ENCODE results near the gene CALML3.

CALML3 gene

GRCh38 chr10:5508161-5508604 lies 16.6 kb upstream of the CALML3 start:
- no peak for DNase-seq

DNA sequence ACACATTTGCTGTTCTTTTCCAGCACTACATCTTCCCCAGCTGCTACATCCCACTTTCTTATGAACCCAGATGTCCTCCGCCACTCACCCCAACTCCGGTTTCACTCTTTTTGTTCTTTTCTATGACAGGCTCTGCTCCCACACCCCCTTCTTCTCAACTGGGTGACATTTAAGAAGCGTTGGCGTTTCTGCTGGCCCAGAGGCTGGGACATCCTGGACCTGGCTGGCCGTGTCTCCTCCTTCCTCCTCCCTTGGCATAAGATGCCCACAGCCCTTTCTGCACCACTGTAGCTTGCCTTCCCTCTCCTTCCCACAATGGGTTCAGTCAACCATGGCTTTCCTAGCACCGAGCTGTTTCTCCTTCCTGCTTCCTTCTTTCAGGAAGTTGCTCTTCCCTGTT lies 16.0 kb upstream of the CALML3 start:
- DNase-seq = no peak

- no peak for DNase-seq
These were observed 15.5 kb upstream of the CALML3 start for GRCh38 chr10:5509236-5509635.

DNA sequence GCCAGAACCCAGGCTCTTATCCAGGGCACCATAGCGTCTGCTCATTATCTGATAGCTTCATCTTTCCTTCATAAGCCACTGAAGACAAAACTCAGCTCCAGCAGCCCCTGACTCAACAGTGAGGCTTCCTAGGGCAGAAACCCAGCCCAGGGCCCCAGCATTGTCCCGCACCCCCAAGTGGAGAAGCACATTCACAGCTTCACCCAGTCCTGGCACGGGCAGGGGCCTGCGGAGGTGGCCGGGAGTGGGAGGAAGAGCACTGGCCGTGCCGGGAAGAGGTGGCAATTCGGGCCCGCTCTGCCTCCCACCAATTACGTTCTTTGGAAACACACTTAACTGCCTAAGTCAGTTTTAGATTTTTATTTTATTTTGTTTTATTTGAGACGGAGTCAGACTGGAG lies 15.1 kb upstream of the CALML3 start:
- DNase-seq = no peak

DNA sequence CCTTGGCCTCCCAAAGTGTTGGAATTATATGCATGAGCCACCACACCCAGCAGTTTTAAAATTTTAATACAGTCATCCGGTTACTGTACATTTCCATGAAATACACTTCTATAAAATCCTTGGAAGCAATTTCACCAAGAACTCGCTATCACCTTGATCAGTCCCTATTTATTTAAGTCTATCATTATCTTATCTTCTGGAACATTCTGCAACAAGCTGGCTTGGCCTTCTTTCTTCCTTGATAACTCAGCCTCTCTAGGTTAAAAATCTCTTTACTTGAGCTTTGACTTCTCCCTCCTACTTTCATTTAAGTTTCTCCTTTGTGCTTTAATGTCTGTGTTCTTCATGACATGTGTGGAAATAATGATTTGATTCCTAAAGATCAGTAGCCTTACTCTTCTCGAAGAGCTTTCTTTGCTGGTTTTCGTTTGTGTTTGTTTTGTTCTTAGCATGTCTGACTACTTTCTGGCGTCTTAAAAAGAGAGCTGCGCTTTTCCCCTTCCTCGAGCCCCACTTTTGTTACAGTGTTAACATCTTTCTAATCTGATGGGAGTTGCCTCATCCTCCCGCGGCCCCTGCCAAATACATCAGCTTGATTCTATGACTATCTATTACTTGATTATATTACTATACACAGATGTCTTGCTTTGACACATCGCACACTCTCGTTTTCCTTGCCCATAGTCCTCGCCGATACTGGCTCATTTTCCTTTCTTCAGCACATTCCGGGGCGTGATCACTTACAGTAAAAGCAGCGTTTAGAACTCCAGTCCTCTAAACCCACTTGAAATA lies 14.3 kb upstream of the CALML3 start:
- no peak for DNase-seq

DNA sequence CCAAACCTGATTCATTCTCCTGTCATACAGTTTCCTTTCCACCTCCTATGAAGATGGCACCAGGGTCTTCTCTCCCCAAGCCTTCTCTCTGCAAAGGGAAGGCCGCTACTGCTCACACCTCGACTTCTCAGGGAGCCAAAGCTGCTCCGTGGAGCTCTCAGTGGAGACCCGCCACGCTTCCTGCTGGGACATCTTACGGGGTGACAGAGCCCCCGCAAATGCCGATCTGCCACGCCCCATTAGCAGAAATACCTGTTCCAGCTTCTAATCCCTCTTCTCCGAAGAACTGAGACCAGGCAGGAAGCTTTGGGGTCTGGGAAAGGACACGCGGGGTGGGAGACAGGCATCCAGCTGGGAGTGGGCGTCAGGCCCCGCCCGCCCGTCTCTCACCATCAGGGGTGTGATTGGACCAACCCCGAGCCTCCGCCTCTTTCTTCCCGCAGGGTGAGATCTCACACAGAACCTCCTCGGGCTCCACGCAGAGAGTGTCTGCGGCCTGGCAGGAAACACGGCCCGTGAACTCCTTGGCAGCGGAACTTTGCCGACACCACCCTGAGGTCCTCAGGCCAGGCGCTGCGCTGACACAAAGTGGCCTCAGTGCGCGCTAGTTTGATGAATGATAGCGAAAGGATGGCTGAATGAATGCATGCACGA lies 13.4 kb upstream of the CALML3 start:
- DNase-seq = no peak

GRCh38 chr10:5511885-5512280 lies 12.9 kb upstream of the CALML3 start:
- no peak for DNase-seq

- DNase-seq = no peak
These were observed 12.4 kb upstream of the CALML3 start for GRCh38 chr10:5512331-5512730.

- DNase-seq = no peak
These were observed 11.7 kb upstream of the CALML3 start for GRCh38 chr10:5512881-5513612.

DNA sequence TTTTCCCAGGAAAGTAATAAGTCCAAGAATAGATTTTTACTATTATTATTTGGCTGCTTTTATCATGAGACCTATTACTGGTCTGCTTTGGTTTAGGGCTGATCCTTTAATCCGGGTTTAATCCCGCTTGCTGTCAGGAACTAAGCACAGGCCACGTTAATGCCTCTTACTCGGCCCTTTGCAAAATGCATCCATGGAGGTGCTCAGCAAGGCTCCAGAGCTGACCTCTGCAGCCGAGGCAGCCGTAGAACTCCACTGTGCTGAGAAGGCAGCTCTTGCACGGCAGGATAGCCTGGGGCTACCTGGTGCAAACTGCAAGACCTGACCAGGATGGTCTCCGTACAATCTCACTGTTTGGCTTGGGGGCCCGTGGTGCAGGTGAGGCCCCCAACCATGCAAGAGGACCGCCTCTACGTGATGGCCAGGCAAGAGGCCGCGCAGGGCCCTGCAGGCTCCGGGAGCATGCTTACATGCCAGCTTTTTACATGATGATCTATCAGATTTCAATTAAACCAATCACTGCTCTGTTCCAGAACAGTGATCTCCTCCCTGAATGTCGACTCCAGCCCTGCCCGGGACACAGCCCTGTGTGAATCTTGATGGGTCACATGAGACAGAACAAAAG lies 10.4 kb upstream of the CALML3 start:
- no peak for DNase-seq

DNA sequence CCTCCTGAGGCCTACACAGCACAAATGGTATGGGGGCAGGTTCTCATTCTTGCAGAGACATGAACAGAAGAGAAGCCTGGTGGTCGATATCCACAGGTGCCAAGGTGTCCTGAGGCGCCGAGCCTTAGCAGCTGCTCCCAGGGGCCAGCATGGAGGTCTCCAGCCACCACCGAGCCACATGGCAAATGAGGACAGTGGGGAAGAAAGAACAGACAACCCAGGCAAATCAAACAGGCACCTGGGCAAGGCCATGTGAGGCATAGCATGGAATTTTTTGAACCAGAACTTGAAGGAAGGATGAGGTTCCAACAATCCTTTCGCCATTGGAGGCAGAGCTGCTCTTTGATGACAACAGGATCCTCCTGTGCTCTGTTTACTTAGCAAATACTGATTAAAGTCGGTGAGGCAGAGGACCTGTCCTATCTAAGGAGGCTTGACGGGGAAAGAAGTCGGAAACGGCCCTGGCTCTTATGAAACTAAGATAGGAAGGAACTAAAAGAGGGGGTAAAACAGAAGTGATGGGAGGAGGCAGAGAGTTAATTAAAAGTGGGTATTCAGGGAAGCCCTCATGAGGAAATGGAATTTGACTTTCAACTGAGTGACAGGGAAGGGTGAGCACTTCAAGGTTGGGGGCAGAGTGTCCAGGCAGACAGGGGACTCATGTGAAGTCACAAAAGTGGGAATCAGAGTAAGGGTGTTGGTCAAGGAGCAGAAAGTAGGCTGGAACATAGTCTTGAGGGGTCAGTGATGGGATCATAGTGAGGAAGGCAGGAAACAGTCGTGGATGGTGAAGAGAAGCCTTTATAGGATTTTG lies 8.6 kb upstream of the CALML3 start:
- DNase-seq = no peak

- no peak for DNase-seq
These were observed 7.2 kb upstream of the CALML3 start for GRCh38 chr10:5517546-5517945.

GRCh38 chr10:5518143-5518542 lies 6.6 kb upstream of the CALML3 start:
- no peak for DNase-seq

DNA sequence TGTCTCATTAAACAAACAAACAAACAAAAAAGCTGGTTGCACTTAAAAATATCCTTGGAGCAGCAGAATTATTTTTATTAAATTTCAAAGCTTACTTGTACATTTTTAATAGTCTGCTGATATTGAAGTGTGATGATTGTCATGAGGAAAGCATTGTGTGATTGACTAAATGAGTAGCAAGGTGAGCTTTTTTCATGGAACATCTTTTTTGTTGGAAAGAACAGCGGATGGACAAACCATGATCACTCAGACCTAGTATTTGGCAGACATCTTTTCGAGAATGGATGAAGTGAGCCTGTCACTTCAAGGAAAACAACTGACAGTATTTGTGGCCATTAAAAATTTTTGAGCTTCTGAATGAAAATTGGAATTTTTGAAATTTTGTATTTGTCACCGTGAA lies 5.7 kb upstream of the CALML3 start:
- no peak for DNase-seq

DNA sequence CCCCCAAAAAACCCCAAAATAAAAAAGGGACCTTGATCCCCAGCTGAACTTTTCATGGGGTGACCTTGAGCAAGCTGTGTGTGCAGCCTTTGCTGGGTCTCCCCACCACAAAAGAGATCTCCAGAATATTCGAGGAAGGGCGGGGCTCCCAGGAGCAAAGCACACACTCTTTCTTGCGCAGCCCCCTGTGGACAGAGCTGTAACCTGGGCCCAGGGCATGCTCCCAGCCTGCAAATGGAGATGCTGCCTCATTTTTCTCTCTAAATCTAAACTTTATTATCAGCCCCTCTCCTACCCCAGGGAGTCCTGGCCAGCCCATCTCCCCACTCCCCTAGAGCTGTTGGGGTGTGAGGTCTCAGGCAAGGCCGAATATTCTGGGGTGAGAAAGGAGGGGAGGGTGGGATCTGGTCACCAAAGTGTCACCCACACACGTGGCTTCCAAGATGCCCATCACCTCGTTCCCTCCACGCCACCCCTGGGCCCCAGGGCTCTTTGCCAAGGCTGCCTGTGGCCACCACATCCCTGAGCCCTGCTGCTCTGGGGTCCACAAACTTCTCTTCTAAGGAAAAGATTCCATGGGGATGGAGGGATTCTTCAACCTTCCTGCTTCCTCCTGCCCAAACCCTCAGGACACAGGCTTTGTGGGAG lies 1.7 kb upstream of the CALML3 start:
- no peak for DNase-seq

- DNase-seq = no peak
These were observed 776 bp upstream of the CALML3 start for GRCh38 chr10:5523796-5524574.

DNA sequence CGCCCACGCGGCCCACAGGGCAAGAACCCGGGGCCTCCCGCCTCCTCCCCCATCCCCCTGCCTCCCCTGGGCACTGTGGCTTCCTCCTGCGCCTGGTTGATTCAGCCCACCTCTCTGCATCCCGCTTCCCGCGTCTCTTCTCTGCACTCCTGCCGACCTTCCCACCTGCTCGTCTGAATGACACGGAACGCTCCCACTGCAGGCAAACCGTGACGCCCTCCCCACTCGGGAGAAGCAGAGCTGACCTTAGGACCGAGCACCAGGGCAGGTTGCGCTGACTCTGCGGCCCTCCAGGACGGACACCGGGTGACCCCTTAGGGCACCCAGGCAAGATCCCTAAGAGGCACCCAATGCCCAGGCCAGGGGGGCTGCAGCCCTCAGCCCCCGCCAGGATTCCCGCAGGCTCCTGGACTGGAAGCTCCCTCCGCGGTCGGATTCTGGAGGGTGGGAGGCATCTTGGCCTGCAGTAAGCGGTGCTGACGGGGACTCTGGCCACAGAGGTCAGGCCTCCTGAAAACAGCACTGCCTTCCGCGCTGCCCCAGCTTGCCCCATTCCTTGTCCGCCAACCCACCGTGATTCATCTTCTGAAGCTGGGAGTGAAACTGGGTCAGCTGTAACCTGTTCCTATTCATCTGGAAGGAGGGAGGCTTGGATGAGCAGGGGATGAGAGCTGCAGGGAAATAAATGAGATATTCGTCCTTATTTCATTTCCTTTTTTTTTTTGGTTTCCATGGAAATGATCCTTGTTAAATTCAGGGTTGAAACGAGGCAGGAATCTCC lies 990 bp downstream of the CALML3 start:
- DNase-seq = no peak

DNA sequence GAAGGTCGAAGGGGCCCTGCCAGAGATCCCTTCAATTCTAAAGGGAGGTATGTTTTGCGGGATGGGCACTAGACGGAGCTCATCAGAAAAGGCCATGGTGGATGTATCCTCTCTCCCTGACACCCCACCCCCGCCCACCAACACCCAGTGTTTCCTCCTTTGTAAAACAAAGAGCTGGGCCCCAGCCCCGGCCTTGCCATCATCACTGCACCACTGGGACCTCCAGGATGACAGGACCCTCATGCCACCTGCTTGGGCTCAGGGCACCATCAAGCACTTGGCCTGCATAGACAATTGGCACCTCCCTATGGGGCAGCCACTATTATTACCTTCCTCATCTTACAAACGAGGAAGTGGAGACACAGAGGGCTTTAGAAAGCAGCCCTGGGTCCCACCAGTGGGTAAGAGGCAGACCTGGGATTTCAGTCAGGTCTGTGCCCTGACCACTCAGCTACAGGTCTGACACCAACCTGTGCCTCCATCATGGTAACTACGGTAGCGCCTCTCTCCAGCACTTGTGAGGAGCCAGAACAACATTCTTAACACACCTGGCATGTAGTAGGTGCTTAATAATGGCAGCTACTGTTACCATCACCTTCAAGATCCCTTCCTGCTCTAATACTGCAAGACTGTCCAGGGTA lies 2.0 kb downstream of the CALML3 start:
- no peak for DNase-seq

GRCh38 chr10:5527332-5528200 lies 2.8 kb downstream of the CALML3 start:
- no peak for DNase-seq
